NCI-H2196 treated with DMSO at 0.1 percent for 48 hours (cell line): ENCODE data around the gene MARK3.

ENCODE experiments used
- DNase-seq: peaks from one replicate; lab custom pipeline; 2025; ENCODE audit not compliant: unreplicated experiment; lab: John Stamatoyannopoulos, UW

The MARK3 gene

GRCh38 chr14:103535081-103535890 is 150.1 kb downstream of the MARK3 start:
- DNase-seq: no peak

- DNase-seq: no peak
Observed at GRCh38 chr14:103535891-103536565, 150.8 kb downstream of the MARK3 start.

- no peak for DNase-seq
Observed at GRCh38 chr14:103536693-103537092, 151.5 kb downstream of the MARK3 start.

- DNase-seq: no peak
Observed at GRCh38 chr14:103537175-103537990, 152.2 kb downstream of the MARK3 start.

GRCh38 chr14:103538291-103539055 is 153.3 kb downstream of the MARK3 start:
- DNase-seq: no peak

- no peak for DNase-seq
Observed at GRCh38 chr14:103539056-103539825, 154.0 kb downstream of the MARK3 start.

- DNase-seq: no peak
Observed at GRCh38 chr14:103540821-103541708, 155.8 kb downstream of the MARK3 start.

GRCh38 chr14:103541709-103542604 is 156.7 kb downstream of the MARK3 start:
- no peak for DNase-seq

- DNase-seq: peak; percentile 25
Observed at GRCh38 chr14:103542605-103543088, 157.4 kb downstream of the MARK3 start.

- no peak for DNase-seq
Observed at GRCh38 chr14:103543140-103543539, 157.9 kb downstream of the MARK3 start.

GRCh38 chr14:103543721-103544387 is 158.6 kb downstream of the MARK3 start:
- DNase-seq: no peak

GRCh38 chr14:103544388-103545218 is 159.4 kb downstream of the MARK3 start:
- no peak for DNase-seq

GRCh38 chr14:103545219-103545914 is 160.2 kb downstream of the MARK3 start:
- no peak for DNase-seq

- DNase-seq: no peak
Observed at GRCh38 chr14:103545915-103546651, 160.9 kb downstream of the MARK3 start.
